Upper lobe of left lung (tissue), 4 donors: Measurements from ENCODE around the gene CCND3.

Experiments
- POLR2AphosphoS5 ChIP-seq, 2 donors: sonication (generic); formaldehyde crosslinking; IDR thresholded peaks; one replicate each; pipeline ENCODE4 v1.5.1; 2017; ENCODE audit warnings: antibody characterized with exemption in 2 of 2
- TF ChIP-seq, protein P1 (sequence below), 6 experiments: fragments of 450-650 bp in 4 of 6; fragments of 200-600 bp in 2 of 6; sonication (generic) in 2 of 6; IDR thresholded peaks; one replicate each; pipeline ENCODE4 v1.5.1; 2016 to 2019; ENCODE audit warnings: antibody characterized with exemption in 6 of 6

DNA sequence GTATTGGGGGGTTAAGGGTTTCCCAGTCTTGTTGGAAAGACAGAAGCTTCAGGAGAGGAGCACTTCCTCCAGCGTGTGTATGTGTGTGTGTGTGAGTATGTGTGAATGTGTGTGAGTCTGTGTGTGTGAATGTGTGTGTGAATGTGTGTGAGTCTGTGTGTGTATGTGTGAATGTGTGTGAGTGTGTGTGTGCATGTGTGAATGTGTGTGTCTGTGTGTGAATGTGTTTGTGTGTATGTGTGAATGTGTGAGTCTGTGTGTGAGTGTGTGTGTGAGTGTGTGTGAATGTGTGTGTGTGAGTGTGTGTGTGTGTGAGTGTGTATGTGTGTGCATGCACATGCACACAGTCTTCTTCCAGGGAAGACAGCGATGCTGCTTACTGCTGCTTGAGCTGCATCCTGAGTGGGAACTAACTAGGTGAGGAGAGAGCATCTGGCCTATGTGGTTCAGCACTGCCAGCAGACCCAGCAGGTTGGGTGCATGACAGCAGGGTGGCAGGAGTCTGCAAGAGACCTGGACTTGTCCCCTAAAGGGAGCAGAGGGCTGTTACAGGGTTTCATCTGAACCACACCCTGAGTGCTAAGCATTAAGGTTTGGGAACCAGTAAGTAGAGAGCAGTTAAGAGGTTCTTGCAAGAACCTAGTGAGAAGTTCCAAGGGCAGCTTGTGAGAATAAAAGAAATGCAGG, 22.7 kb upstream of the CCND3 start:
- no peak for TF ChIP-seq POLR2AphosphoS5 (IDR thresholded peaks at IDR 0.05)
- TF ChIP-seq, protein P1, sequence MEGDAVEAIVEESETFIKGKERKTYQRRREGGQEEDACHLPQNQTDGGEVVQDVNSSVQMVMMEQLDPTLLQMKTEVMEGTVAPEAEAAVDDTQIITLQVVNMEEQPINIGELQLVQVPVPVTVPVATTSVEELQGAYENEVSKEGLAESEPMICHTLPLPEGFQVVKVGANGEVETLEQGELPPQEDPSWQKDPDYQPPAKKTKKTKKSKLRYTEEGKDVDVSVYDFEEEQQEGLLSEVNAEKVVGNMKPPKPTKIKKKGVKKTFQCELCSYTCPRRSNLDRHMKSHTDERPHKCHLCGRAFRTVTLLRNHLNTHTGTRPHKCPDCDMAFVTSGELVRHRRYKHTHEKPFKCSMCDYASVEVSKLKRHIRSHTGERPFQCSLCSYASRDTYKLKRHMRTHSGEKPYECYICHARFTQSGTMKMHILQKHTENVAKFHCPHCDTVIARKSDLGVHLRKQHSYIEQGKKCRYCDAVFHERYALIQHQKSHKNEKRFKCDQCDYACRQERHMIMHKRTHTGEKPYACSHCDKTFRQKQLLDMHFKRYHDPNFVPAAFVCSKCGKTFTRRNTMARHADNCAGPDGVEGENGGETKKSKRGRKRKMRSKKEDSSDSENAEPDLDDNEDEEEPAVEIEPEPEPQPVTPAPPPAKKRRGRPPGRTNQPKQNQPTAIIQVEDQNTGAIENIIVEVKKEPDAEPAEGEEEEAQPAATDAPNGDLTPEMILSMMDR (IDR thresholded peaks at IDR 0.05): no peak
